Thoracic aorta (tissue), 2 donors: Measurements from ENCODE around the gene MAP2. TPM values are rescaled to one million over a fixed set of nuclear protein-coding genes. Genes with fewer than 3 reads are reported as not detected.

Experiments used
- ATAC-seq: fragments of 150-250 bp; one replicate; pipeline ENCODE4 v1.8.0; 2017; ENCODE audit warnings: low read depth; ENCODE audit not compliant: insufficient number of reproducible peaks, low FRiP score
- DNase-seq: peaks from one replicate; pipeline ENCODE4 v3.0.0-alpha.2; 2020; ENCODE audit warnings: low spot score
- H3K27ac ChIP-seq, 2 donors: fragments of 200-600 bp; sonication (generic); 1 replicate in 1 of 2; 2 replicates in 1 of 2; pipeline ENCODE4 v1.5.1; 2016; ENCODE audit warnings: mild to moderate bottlenecking in 2 of 2, moderate library complexity in 2 of 2
- H3K27me3 ChIP-seq: fragments of 200-600 bp; sonication (generic); replicated peaks from 2 replicates; pipeline ENCODE4 v1.6.0; 2016; ENCODE audit warnings: mild to moderate bottlenecking; ENCODE audit not compliant: insufficient read depth
- H3K36me3 ChIP-seq: fragments of 200-600 bp; sonication (generic); one replicate; pipeline ENCODE4 v1.5.1; 2016
- H3K4me1 ChIP-seq, 2 donors: fragments of 200-600 bp; sonication (generic); 1 replicate in 1 of 2; 2 replicates in 1 of 2; pipeline versions ENCODE4 v1.5.1 to v1.6.0; 2016; ENCODE audit warnings: low read depth in 2 of 2, mild to moderate bottlenecking in 1 of 2; ENCODE audit not compliant: control insufficient read depth in 1 of 2
- H3K4me3 ChIP-seq: fragments of 200-600 bp; sonication (generic); 2 replicates; pipeline ENCODE4 v1.5.1; 2016; ENCODE audit warnings: mild to moderate bottlenecking
- H3K9me3 ChIP-seq: fragments of 200-600 bp; sonication (generic); 2 replicates; pipeline ENCODE4 v1.5.1; 2016
- total RNA-seq, 2 donors: library from RNA; depleted of rRNA; stranded (reverse); fragments of >200 nt; gene quantifications; one replicate each; pipeline versions ENCODE4 v1.1.0 to v1.2.3, GENCODE V29; 2016
- TF ChIP-seq, protein P1 (sequence below): fragments of 200-600 bp; sonication (generic); IDR thresholded peaks from one replicate; pipeline ENCODE4 v1.5.1; 2019; ENCODE audit warnings: antibody characterized with exemption

MAP2 gene
- total RNA-seq, 2 donors from 2014 or later = 51.6 to 68.8 TPM

- ATAC-seq (no peak), DNase-seq (no peak)
- no peaks in the 10 kb centered on the region for H3K9me3 ChIP-seq
- peaks cover 0 to 10% of the 10 kb centered on the region in 2 donors for H3K4me1 ChIP-seq
- H3K36me3 ChIP-seq = no peaks in the 10 kb centered on the region
- H3K4me3 ChIP-seq = no peak overlapping the region
- TF ChIP-seq, protein P1, sequence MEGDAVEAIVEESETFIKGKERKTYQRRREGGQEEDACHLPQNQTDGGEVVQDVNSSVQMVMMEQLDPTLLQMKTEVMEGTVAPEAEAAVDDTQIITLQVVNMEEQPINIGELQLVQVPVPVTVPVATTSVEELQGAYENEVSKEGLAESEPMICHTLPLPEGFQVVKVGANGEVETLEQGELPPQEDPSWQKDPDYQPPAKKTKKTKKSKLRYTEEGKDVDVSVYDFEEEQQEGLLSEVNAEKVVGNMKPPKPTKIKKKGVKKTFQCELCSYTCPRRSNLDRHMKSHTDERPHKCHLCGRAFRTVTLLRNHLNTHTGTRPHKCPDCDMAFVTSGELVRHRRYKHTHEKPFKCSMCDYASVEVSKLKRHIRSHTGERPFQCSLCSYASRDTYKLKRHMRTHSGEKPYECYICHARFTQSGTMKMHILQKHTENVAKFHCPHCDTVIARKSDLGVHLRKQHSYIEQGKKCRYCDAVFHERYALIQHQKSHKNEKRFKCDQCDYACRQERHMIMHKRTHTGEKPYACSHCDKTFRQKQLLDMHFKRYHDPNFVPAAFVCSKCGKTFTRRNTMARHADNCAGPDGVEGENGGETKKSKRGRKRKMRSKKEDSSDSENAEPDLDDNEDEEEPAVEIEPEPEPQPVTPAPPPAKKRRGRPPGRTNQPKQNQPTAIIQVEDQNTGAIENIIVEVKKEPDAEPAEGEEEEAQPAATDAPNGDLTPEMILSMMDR = no peak
- no peak overlapping the region for H3K27ac ChIP-seq
- no peaks in the 10 kb centered on the region for H3K27me3 ChIP-seq
Observed at GRCh38 chr2:209681201-209681735, 257.4 kb downstream of the MAP2 start.

- no peak overlapping the region for H3K4me3 ChIP-seq
- H3K27me3 ChIP-seq = no peaks in the 10 kb centered on the region
- no peak for ATAC-seq
- H3K27ac ChIP-seq = no peak overlapping the region
- no peaks in the 10 kb centered on the region for H3K9me3 ChIP-seq
- H3K36me3 ChIP-seq = no peaks in the 10 kb centered on the region
- DNase-seq = no peak
- TF ChIP-seq, protein P1 = no peak
- H3K4me1 ChIP-seq = peaks cover 0 to 10% of the 10 kb centered on the region in 2 donors
Observed at GRCh38 chr2:209682646-209683045, 258.8 kb downstream of the MAP2 start.

DNA sequence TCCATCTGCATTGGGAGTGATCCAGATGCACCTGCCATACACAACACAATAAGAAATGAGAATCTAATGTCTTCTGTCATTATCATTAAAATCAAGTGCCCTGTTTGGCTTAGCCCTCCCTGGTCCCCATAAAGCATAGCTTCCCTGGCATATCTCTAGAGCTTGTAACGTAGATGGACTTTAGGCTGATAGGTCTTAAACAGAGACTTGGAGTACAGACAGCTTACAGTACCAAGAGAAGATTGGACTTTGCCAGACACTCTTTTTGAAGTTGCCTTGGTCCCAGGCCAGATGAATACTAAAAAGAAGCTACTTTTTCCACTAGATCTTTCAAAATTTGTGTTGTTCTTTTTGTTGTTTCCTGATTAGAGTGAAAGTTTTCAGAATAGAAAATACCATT lies 261.5 kb downstream of the MAP2 start:
- Histone ChIP-seq H3K4me1 (peaks cover 0 to 10% of the 10 kb centered on the region in 2 donors), H3K36me3 (no peaks in the 10 kb centered on the region), H3K9me3 (no peaks in the 10 kb centered on the region), H3K4me3 (no peak overlapping the region), H3K27me3 (no peaks in the 10 kb centered on the region), H3K27ac (no peak overlapping the region)
- DNase-seq (no peak), ATAC-seq (no peak)
- TF ChIP-seq, protein P1 = no peak

DNA sequence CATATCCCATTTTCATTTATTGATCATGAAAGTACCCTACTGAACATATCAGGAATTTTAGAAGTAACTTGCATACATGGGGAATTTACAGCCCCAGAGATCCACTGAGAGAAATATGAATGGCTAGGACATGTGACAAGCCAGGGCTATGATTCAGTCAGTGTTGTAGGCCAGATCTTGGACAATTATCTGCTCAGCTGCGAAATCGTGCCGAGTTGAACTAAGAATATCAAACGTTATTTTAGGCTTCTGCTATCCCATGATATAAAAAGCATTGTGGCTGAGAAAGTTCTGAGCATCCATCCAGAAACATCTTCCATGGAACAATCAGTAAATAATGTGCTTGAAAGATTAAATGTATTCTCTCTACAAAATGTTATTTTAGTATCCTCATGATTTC lies 262.1 kb downstream of the MAP2 start:
- H3K4me3 ChIP-seq = no peak overlapping the region
- TF ChIP-seq, protein P1 = no peak
- H3K27ac ChIP-seq = no peak overlapping the region
- no peak for DNase-seq
- no peaks in the 10 kb centered on the region for H3K36me3 ChIP-seq
- H3K9me3 ChIP-seq = no peaks in the 10 kb centered on the region
- peaks cover 0 to 10% of the 10 kb centered on the region in 2 donors for H3K4me1 ChIP-seq
- ATAC-seq = no peak
- no peaks in the 10 kb centered on the region for H3K27me3 ChIP-seq

DNA sequence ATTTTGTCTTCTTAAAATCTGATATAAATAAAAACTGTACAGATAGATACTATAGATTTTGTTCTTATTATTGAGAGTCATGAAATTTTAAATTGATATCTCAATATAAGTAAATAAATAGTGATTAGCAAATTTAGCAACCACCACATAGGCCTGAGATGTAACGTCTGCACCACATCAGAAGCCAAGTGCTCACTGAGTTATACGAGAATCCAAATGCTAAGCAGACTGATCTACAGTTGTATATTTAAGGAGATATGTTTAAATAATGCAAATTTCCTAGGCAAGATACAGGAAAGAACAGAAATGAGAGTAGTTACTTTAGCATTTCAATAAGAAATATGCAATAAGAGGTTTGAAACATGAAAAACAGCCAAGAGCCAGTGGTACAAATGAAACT lies 262.6 kb downstream of the MAP2 start:
- no peaks in the 10 kb centered on the region for H3K9me3 ChIP-seq
- no peak for ATAC-seq
- TF ChIP-seq, protein P1 = no peak
- H3K27me3 ChIP-seq = no peaks in the 10 kb centered on the region
- no peak overlapping the region for H3K27ac ChIP-seq
- DNase-seq = no peak
- peaks cover 0 to 10% of the 10 kb centered on the region in 2 donors for H3K4me1 ChIP-seq
- H3K36me3 ChIP-seq = no peaks in the 10 kb centered on the region
- no peak overlapping the region for H3K4me3 ChIP-seq
